DND-41 (cell line): Measurements from ENCODE around the gene RNF103.

Experiments used
- EZH2 ChIP-seq: IDR thresholded peaks from 3 replicates; pipeline ENCODE4 v1.6.1; 2012; ENCODE audit warnings: borderline replicate concordance, low read depth, mild to moderate bottlenecking, moderate library complexity, low read length, inconsistent platforms; ENCODE audit not compliant: severe bottlenecking
- TF ChIP-seq, protein P1 (sequence below): IDR thresholded peaks from 2 replicates; pipeline ENCODE4 v1.5.1; 2012; ENCODE audit warnings: borderline replicate concordance, low read length, moderate library complexity, mild to moderate bottlenecking; ENCODE audit not compliant: poor library complexity, severe bottlenecking; ENCODE audit errors: extremely low read depth

DNA sequence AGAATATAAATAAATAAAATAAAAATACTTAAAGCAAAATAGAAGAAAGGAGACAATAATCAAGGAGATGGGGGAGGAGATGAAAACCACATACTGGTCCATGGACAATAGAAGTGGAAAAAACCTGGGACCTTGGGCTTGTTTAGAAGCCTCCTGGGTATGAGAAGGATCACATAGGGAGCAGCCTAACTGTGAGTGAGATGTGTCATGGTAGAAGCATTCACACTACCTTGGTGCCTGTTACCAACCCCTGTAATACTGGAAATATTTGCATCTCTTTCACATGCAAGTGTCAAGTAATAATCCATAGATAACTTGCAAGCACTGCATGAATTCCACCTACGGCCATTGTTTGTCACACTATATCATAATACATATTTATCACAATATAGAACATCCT lies 23.2 kb upstream of the RNF103 start:
- TF ChIP-seq, protein P1, sequence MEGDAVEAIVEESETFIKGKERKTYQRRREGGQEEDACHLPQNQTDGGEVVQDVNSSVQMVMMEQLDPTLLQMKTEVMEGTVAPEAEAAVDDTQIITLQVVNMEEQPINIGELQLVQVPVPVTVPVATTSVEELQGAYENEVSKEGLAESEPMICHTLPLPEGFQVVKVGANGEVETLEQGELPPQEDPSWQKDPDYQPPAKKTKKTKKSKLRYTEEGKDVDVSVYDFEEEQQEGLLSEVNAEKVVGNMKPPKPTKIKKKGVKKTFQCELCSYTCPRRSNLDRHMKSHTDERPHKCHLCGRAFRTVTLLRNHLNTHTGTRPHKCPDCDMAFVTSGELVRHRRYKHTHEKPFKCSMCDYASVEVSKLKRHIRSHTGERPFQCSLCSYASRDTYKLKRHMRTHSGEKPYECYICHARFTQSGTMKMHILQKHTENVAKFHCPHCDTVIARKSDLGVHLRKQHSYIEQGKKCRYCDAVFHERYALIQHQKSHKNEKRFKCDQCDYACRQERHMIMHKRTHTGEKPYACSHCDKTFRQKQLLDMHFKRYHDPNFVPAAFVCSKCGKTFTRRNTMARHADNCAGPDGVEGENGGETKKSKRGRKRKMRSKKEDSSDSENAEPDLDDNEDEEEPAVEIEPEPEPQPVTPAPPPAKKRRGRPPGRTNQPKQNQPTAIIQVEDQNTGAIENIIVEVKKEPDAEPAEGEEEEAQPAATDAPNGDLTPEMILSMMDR = no peak
- no peak for TF ChIP-seq EZH2
